Femur (tissue), 1 donor: ENCODE measurements around the gene SORCS2.

Source experiments
- DNase-seq: peaks from one replicate; pipeline ENCODE4 v3.0.0-alpha.2; 2017

The SORCS2 gene

GRCh38 chr4:7464259-7464655 lies 271.9 kb downstream of the SORCS2 start:
- DNase-seq = no peak

GRCh38 chr4:7465017-7465416 lies 272.7 kb downstream of the SORCS2 start:
- DNase-seq = no peak

- DNase-seq = no peak
These were observed 273.9 kb downstream of the SORCS2 start for GRCh38 chr4:7466215-7466614.

GRCh38 chr4:7466904-7467303 lies 274.6 kb downstream of the SORCS2 start:
- DNase-seq = no peak

- DNase-seq = no peak
These were observed 275.1 kb downstream of the SORCS2 start for GRCh38 chr4:7467471-7467870.

GRCh38 chr4:7469023-7469422 lies 276.7 kb downstream of the SORCS2 start:
- no peak for DNase-seq

GRCh38 chr4:7470111-7470510 lies 277.8 kb downstream of the SORCS2 start:
- DNase-seq = no peak

GRCh38 chr4:7470522-7471128 lies 278.3 kb downstream of the SORCS2 start:
- DNase-seq = no peak

GRCh38 chr4:7472442-7473013 lies 280.2 kb downstream of the SORCS2 start:
- DNase-seq = no peak

- DNase-seq = no peak
These were observed 280.7 kb downstream of the SORCS2 start for GRCh38 chr4:7473081-7473480.

GRCh38 chr4:7474320-7474719 lies 282.0 kb downstream of the SORCS2 start:
- DNase-seq = no peak

- no peak for DNase-seq
These were observed 282.9 kb downstream of the SORCS2 start for GRCh38 chr4:7475207-7475606.

GRCh38 chr4:7476820-7477219 lies 284.5 kb downstream of the SORCS2 start:
- no peak for DNase-seq

- no peak for DNase-seq
These were observed 285.4 kb downstream of the SORCS2 start for GRCh38 chr4:7477695-7478094.

- no peak for DNase-seq
These were observed 286.3 kb downstream of the SORCS2 start for GRCh38 chr4:7478665-7479064.

GRCh38 chr4:7480423-7480822 lies 288.1 kb downstream of the SORCS2 start:
- no peak for DNase-seq

GRCh38 chr4:7481227-7481626 lies 288.9 kb downstream of the SORCS2 start:
- DNase-seq = no peak

- DNase-seq = no peak
These were observed 292.8 kb downstream of the SORCS2 start for GRCh38 chr4:7485096-7485495.

GRCh38 chr4:7486101-7486500 lies 293.8 kb downstream of the SORCS2 start:
- DNase-seq = no peak

GRCh38 chr4:7487502-7487901 lies 295.2 kb downstream of the SORCS2 start:
- DNase-seq = no peak

- no peak for DNase-seq
These were observed 295.8 kb downstream of the SORCS2 start for GRCh38 chr4:7487998-7488671.

- DNase-seq = no peak
These were observed 299.6 kb downstream of the SORCS2 start for GRCh38 chr4:7491915-7492314.

GRCh38 chr4:7498446-7499200 lies 306.3 kb downstream of the SORCS2 start:
- DNase-seq = no peak

- DNase-seq = no peak
These were observed 307.3 kb downstream of the SORCS2 start for GRCh38 chr4:7499661-7500060.
